ENCODE data around the gene CERCAM.
A peak's percentile ranks its signal among the peaks of the same experiment; 100 is the strongest.

CERCAM gene, protein sequence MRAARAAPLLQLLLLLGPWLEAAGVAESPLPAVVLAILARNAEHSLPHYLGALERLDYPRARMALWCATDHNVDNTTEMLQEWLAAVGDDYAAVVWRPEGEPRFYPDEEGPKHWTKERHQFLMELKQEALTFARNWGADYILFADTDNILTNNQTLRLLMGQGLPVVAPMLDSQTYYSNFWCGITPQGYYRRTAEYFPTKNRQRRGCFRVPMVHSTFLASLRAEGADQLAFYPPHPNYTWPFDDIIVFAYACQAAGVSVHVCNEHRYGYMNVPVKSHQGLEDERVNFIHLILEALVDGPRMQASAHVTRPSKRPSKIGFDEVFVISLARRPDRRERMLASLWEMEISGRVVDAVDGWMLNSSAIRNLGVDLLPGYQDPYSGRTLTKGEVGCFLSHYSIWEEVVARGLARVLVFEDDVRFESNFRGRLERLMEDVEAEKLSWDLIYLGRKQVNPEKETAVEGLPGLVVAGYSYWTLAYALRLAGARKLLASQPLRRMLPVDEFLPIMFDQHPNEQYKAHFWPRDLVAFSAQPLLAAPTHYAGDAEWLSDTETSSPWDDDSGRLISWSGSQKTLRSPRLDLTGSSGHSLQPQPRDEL

DNA sequence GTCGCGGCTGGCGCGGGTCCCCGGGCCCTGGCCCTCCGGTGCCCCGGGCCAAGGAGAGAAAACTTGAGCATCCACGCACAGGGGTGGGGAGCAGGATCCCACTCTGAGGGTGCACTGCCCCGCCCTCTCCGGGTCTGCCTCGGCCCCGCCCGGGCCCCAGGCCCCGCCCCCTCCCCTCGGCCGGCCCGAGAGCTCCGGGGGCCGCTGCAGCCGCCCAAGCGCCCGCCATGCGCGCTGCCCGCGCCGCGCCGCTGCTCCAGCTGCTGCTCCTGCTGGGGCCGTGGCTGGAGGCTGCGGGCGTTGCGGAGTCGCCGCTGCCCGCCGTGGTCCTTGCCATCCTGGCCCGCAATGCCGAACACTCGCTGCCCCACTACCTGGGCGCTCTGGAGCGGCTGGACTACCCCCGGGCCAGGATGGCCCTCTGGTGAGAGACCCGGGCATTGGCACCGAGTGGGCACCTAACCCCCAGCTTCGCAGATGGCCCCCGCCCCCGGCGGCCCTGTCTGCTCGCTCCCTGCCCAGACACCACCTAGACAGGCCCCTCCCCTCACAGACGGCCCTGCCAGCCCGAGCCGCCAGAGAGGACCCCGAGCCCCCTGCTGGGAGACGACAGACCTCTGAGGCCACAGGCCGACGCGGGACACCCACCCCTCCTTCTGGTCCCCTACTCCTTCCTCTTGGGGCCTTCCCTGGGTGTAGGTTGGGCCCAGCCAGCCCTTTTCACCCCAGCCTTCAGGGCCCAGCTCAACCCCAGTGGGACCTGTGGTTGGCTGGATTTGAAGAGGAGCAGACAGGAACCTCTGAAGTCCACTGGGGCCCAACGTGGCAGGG, at the start of gene CERCAM:
TSS of gene CERCAM (plus strand) at position 207 of the 831 bp plus-strand sequence. CDS start at position 228, 21 bp downstream.
- Mint-ChIP-seq H3K9me3 (no peaks in the 10 kb centered on the region), H3K27ac (no peak within 1 kb of the TSS), H3K36me3 (ENCODE audit: low read depth) (no peaks in the 10 kb centered on the region), H3K4me1 (peaks cover 8% of the 10 kb centered on the region), H3K27me3 (peaks cover 24% of the 10 kb centered on the region), H3K4me3 (peak within 1 kb of the TSS; percentile 72)
- DNase-seq (peak; percentile 58), ATAC-seq (peak; percentile 74)

DNA sequence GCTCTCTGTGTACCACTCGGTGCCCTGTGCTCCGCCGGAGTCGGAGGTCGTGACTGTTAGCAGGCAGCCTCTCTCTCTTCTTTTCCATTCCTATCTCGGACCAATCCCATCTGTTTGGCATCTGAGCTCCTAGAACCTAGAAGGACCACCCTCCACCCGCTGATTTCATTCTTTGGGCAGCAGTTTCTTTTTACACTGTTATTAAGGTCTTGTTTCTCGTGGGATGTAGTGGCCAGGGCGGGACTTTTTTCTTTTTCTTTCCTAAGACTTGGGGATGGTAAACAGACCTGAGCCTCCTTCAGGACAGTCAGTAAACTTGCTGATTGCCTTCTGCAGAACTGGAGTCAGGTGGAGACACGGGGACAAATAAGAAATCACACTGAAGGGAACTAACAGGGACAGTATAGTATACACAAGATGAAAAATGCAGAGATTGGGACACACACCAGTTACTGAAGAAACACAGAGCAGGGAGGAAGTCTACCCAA, 49.0 kb upstream of the CERCAM start:
- Mint-ChIP-seq H3K27me3 (no peaks in the 10 kb centered on the region), H3K4me1 (peaks cover 26% of the 10 kb centered on the region), H3K27ac (peak overlapping the region; percentile 87), H3K4me3 (peak overlapping the region; percentile 95), H3K36me3 (ENCODE audit: low read depth) (peaks cover 14% of the 10 kb centered on the region), H3K9me3 (no peaks in the 10 kb centered on the region)
- ATAC-seq (no peak), DNase-seq (no peak)

GRCh38 chr9:128372188-128372641, 48.4 kb upstream of the CERCAM start:
- Mint-ChIP-seq H3K4me3 (peak overlapping the region; percentile 95), H3K27ac (peak overlapping the region; percentile 87), H3K27me3 (no peaks in the 10 kb centered on the region), H3K4me1 (peaks cover 26% of the 10 kb centered on the region), H3K36me3 (ENCODE audit: low read depth) (peaks cover 17% of the 10 kb centered on the region), H3K9me3 (no peaks in the 10 kb centered on the region)
- ATAC-seq, result no peak
- no peak for DNase-seq

GRCh38 chr9:128372784-128373183, 47.9 kb upstream of the CERCAM start:
- Mint-ChIP-seq H3K27me3 (no peaks in the 10 kb centered on the region), H3K4me1 (peaks cover 26% of the 10 kb centered on the region), H3K9me3 (no peaks in the 10 kb centered on the region), H3K36me3 (ENCODE audit: low read depth) (peaks cover 17% of the 10 kb centered on the region), H3K4me3 (peak overlapping the region; percentile 95), H3K27ac (peak overlapping the region; percentile 87)
- ATAC-seq, result no peak
- no peak for DNase-seq

- no peak overlapping the region for H3K4me3 Mint-ChIP-seq
- no peaks in the 10 kb centered on the region for H3K27me3 Mint-ChIP-seq
- H3K4me1 Mint-ChIP-seq, result peaks cover 26% of the 10 kb centered on the region
- no peak overlapping the region for H3K27ac Mint-ChIP-seq
- peaks cover 25% of the 10 kb centered on the region for H3K36me3 Mint-ChIP-seq (ENCODE audit: low read depth)
- no peak for ATAC-seq
- no peaks in the 10 kb centered on the region for H3K9me3 Mint-ChIP-seq
- no peak for DNase-seq
Observed at GRCh38 chr9:128374221-128374675, 46.4 kb upstream of the CERCAM start.

DNA sequence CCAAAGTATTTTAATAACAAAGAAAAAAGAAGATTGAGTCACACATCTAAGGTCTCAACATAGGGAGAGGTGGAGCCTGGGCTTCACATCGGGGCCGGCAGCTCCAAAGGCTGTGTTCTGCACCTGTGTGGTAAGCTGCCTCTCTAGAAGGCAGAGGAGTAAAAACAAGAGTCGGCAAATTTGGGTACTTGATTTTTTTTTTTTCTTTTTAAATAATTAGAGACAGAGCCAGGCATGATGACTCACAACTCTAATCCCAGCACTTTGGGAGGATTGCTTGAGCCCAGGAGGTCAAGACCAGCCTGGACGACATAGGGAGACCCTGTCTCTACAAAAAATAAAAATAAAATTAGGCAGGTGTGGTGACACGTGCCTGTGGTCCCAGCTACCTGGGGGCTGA, 44.8 kb upstream of the CERCAM start:
- Mint-ChIP-seq H3K27me3 (no peaks in the 10 kb centered on the region), H3K27ac (peak overlapping the region; percentile 20), H3K36me3 (ENCODE audit: low read depth) (peaks cover 29% of the 10 kb centered on the region), H3K9me3 (no peaks in the 10 kb centered on the region), H3K4me3 (no peak overlapping the region), H3K4me1 (peaks cover 21% of the 10 kb centered on the region)
- DNase-seq (no peak), ATAC-seq (no peak)

- no peak for ATAC-seq
- Mint-ChIP-seq H3K36me3 (ENCODE audit: low read depth) (peaks cover 15% of the 10 kb centered on the region), H3K27ac (no peak overlapping the region), H3K9me3 (no peaks in the 10 kb centered on the region), H3K4me3 (no peak overlapping the region), H3K4me1 (no peaks in the 10 kb centered on the region), H3K27me3 (no peaks in the 10 kb centered on the region)
- DNase-seq, result no peak
Observed at GRCh38 chr9:128382261-128382660, 38.4 kb upstream of the CERCAM start.

DNA sequence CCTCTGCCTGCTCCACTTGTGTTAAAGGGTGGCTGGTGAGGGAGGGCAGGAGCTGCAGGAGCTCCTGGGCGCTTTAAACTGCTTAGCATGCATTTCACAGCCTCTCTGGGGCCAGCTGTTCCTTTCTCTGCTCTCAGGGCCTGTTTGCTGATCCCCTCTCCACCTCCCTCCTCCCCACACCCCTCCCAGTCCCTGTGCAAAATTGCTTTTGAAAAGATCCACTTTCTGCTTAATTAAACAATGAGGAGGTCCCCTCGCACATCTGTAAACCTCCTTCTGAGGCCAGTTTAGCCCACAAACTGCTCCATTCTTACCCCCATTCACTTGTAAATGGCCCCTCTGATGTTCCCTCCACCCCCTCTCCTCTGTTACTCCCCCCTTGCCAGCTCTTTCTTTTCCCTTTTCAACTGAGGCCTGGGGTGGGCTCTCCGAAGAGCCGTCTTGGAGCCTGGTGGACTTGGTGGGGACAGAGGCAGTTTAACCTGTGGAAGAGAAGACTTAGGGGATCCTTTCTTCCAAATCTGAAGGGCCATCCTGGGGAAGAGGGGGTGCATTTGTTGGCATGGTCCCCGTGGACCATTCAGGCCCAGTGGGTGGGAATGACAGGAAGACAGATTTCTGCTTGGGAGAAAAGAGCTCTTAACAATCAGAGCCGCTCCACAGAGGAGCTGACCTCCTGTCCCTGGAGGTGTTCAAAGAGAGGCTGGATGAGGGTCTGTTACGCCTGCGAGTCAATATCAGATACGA, 37.5 kb upstream of the CERCAM start:
- no peak for DNase-seq
- no peaks in the 10 kb centered on the region for H3K27me3 Mint-ChIP-seq
- H3K36me3 Mint-ChIP-seq (ENCODE audit: low read depth), result peaks cover 19% of the 10 kb centered on the region
- no peaks in the 10 kb centered on the region for H3K9me3 Mint-ChIP-seq
- no peak overlapping the region for H3K27ac Mint-ChIP-seq
- no peak overlapping the region for H3K4me3 Mint-ChIP-seq
- no peak for ATAC-seq
- H3K4me1 Mint-ChIP-seq, result no peaks in the 10 kb centered on the region

DNA sequence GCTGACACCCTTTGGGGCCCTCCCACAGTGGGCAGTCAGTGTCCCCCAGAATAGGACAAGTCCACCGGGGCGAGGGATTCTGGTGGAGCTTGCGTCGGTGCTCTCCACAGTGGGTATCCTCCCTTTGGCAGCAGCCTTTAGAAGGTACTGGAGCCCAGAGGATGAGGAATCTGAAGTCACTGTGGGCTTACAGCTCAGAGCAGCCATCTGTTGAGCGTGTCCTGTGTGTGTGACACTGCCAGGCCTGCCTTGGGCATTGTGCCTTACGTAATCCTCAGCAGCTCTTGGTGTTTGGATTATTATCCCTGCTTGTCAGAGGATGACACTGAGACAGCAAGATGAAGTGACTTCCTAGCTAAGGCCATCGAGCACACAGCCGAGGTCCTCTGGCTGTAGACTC, 36.9 kb upstream of the CERCAM start:
- Mint-ChIP-seq H3K4me3 (no peak overlapping the region), H3K27ac (no peak overlapping the region), H3K9me3 (no peaks in the 10 kb centered on the region), H3K27me3 (no peaks in the 10 kb centered on the region), H3K4me1 (no peaks in the 10 kb centered on the region), H3K36me3 (ENCODE audit: low read depth) (peaks cover 17% of the 10 kb centered on the region)
- no peak for DNase-seq
- ATAC-seq, result no peak

DNA sequence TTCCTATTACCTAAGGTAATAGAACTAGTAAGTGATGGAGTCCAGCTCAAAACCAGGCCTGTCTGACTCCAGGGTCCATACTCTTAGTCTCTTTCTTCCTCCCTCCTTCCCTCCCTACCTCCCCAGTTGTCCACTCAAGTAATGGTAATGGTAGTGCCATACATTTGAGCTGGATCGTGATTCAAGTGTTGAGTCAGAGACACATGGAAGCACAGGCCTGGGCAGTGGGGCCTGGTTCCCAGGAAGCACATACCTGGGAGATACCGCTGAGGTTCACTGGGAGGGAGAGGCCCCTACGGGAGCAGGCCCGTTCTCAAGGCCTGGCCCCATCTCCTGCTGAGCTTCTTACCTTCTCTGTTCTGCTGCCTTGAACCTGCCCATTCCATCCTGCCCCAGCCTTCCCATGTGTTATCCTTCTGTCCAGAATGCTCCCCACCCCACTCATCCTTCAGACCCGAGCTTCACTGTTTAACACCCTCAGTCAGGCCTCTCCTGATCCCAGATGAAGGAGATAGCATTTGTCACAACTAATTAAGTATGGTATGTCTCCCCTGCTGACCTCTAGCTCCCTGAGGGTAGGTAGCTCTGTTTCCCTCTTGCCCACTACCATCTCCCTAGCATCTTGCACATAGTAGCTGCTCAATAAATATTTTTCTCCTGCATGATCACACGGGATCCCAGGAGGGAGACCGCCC, 35.7 kb upstream of the CERCAM start:
- Mint-ChIP-seq H3K4me1 (no peaks in the 10 kb centered on the region), H3K36me3 (ENCODE audit: low read depth) (peaks cover 14% of the 10 kb centered on the region), H3K27me3 (no peaks in the 10 kb centered on the region), H3K4me3 (no peak overlapping the region), H3K27ac (no peak overlapping the region), H3K9me3 (no peaks in the 10 kb centered on the region)
- ATAC-seq (no peak), DNase-seq (no peak)

DNA sequence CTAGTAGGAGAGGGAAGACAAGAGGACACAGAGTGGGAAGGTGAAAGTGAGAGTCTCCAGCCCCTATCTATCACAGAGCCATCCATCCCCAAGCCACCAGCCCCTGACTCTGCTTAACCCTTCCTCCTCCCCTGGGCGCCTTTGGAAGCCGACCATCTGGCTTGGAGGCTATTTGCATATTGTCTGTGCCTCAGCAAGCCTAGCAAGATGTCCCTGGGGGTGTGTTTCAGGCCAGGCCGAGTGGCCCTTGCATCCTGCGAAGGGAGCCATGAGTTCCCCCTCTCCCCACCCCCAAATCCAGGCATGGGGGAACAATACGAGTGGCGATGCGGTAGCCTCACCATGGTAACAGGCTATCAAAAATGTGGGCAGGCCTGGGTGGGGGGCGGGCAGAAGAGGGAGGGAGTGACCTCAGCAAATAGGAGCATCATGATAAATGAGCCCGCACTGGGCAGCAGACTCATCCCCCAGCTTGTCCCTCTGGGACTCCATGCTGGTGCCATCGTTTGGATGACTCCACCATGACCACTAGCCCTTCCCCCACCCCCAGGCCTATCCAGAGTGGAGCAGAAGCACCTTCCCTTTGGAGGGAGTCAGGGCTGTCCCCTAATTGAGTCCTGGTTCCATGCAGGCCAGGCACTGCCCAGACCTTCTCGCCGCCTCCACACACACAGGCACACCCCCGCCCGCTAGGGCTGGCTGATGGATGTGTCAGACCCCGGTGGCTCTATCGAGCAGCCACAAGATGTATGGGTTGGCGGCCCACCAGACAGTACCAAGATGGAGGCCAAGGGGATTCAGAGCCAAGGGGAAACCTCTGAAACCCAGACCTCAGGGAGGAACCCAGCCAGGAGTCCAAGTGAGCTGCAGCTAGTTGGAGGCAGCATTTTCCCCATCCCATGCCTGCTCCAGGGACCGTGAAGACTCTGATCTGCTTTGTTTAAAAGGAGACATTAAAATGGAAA, 34.9 kb upstream of the CERCAM start:
- no peak overlapping the region for H3K4me3 Mint-ChIP-seq
- no peaks in the 10 kb centered on the region for H3K4me1 Mint-ChIP-seq
- DNase-seq, result no peak
- no peaks in the 10 kb centered on the region for H3K9me3 Mint-ChIP-seq
- peaks cover 12% of the 10 kb centered on the region for H3K36me3 Mint-ChIP-seq (ENCODE audit: low read depth)
- H3K27ac Mint-ChIP-seq, result no peak overlapping the region
- no peak for ATAC-seq
- no peaks in the 10 kb centered on the region for H3K27me3 Mint-ChIP-seq

DNA sequence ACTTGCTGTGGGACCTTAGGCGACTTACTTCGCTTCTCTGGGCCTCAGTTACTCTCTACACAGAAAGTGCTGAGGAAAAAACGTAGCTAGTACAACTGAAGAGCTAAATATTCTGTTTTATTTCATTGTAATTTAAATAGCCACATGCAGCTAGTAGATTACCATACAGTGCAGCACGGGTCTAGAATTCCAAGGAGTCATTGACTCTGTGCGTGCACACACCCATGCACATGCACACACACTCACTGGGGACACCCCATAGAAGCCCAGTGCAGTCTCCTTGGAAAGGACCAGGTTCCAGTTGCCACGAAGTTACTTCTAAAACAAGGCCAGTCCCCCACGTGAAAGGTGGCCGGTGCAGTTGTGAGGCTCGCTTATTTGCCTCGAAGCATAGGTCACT, 32.5 kb upstream of the CERCAM start:
- no peak overlapping the region for H3K4me3 Mint-ChIP-seq
- no peak for ATAC-seq
- H3K9me3 Mint-ChIP-seq, result no peaks in the 10 kb centered on the region
- H3K4me1 Mint-ChIP-seq, result no peaks in the 10 kb centered on the region
- no peak overlapping the region for H3K27ac Mint-ChIP-seq
- no peaks in the 10 kb centered on the region for H3K27me3 Mint-ChIP-seq
- DNase-seq, result no peak
- peaks cover 14% of the 10 kb centered on the region for H3K36me3 Mint-ChIP-seq (ENCODE audit: low read depth)

Measured in activated naive CD8-positive, alpha-beta T cell treated with anti-CD3 and anti-CD28 coated beads, Interleukin-2, amount 50 U/mL, for 24 hours (primary cell).